Astrocyte of the hippocampus (primary cell): ENCODE results near the gene SIGLEC10.

Source experiments
- DNase-seq: peaks from one replicate; pipeline ENCODE4 v3.0.0; 2011; ENCODE audit warnings: low read depth, low spot score

SIGLEC10 gene

GRCh38 chr19:51396175-51396574, 21.3 kb downstream of the SIGLEC10 start:
- DNase-seq: no peak

DNA sequence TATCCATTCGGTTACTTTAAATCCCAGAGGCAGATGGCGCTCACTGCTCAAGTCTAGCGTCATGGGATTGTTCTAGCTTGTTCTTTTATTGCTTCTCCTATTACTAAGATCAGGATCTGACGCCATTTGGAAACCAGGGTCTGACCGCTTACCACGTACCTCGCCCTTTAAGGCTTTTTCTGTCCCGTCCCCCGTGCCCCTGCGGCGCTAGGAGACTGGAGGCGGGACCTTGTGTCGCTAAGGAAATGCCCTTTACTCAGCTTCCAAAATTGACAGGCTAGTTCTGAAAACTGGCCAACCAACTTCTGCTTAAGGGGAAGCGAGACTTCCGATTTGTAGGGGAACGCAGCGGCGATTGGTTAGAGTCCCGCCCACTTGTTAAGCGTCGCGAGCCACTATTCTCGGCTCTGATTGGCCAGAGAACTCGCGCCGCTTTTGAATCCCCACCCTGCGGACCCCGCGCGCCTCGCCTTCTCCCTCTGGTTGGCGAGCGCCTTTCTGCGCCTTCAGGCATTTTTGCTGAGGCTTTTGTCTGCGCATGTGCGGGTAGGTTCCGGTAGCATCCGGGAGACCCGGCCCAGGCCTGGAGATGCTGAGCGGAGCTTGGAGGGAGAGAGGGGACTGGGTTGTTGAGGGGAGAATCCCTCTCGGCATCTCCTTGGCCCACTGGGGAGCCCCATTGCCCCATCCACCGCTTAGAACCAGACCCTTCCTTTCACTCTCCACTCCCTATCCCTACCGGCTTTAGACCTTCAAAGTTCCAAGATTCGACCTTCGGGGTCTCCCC, 23.2 kb downstream of the SIGLEC10 start:
- peak; percentile 98 for DNase-seq

- no peak for DNase-seq
Measured at GRCh38 chr19:51392701-51393100, 24.7 kb downstream of the SIGLEC10 start.

DNA sequence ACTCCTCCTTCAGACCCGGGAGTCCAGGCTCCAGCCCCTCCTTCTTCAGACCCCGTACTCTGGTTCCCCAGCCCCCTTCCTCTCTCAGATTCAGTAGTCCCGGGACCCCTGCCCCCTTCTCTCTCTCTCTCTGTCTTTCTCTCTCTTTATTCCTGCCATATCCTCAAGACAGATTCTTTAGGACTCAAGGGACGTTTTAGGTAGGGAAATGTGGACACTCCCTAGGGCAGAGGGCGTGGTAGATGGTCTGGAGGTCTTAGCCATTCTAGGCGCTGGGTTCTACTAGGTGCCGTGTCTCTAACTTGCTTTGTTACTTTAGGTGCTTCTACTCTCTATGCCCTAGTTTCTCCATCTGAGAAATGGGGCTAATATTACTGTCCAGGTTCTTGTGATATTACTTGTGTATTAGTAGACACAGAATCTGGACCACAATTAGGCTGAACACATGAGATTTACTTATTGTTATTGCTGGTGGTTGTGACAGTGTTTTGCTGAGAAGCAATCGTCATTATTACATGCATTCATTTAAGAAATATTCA, 26.3 kb downstream of the SIGLEC10 start:
- DNase-seq: no peak

DNA sequence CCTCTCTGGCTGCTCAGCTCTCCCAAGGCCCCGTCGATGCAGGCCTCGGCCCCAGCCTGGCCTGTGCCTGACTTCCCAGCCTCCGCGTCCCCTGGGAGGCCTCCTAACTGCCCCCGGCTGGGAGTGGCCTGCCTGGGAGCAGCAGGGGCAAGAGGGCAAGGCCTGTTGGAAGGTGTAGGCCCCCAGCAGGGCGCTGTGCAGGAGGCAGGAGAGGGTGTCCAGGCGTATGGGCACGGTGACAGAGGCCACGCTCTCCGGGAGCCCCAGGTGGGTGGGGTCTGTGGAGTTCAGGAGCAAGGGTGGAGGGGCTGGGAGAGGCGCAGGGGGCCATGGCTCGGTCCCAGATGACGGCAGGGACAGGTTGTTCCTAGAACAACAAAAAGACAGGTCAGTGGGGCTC, 28.3 kb downstream of the SIGLEC10 start:
- DNase-seq: no peak

DNA sequence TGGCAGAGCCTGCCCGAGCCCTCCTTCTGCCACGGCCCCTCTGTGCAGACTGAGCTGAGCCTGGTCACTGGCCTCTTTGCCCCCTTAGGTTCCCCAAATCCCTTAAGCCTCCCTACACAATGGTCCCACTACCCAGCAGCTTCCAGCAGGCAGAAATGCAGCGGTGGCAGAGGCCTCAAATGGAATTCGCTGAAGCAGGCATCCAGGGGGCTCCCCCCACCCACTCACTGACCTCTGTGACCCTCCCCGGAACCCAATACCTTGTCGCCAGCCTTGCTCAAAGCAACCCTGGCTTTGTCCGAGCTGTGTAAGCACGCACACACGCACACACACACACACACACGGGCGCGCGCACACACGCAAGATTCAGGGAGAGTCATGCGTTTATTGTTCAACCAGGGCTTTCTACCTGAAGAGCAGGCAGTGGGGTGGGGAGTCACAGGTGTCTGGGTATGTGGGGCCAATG, 29.5 kb downstream of the SIGLEC10 start, which contains the start of gene LIM2:
Gene LIM2, minus strand, starts transcription at position 51 of the 466 bp plus-strand sequence. CDS start 531 bp downstream, outside the sequence.
- DNase-seq: no peak

DNA sequence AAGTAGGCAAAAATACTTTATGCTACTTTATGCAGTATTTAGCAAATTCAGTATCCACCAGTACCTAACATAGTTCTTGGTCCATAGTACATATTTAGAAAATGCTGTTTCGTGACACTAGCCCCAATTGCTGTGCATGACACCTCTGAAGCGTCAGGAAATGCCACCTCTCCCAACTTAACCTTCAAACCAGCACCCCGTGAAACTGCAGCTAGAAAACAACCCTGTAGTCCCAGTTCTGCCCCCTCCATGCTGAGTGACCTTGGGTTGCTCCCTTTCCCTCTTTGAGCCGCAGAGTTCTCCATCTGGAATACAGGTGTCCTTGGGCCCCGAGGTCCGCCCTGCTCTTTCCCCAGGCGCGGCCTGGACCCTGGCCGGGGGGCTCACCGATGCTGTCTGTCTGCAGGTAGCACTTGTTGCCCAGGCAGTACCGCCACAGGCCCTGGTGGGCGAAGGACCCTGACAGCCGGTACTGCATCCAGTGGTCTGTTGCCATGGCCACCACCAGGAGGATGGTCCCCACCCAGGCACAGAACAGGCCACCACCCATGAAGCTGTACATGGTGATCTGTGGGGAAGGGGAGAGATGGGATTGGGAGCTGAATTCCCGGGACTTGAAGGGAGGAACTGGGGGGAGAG, 30.4 kb downstream of the SIGLEC10 start:
- DNase-seq: no peak

- no peak for DNase-seq
Measured at GRCh38 chr19:51382004-51382403, 35.4 kb downstream of the SIGLEC10 start.

- no peak for DNase-seq
Measured at GRCh38 chr19:51380379-51380778, 37.1 kb downstream of the SIGLEC10 start.

GRCh38 chr19:51377422-51377821, 40.0 kb downstream of the SIGLEC10 start:
- DNase-seq: no peak

DNA sequence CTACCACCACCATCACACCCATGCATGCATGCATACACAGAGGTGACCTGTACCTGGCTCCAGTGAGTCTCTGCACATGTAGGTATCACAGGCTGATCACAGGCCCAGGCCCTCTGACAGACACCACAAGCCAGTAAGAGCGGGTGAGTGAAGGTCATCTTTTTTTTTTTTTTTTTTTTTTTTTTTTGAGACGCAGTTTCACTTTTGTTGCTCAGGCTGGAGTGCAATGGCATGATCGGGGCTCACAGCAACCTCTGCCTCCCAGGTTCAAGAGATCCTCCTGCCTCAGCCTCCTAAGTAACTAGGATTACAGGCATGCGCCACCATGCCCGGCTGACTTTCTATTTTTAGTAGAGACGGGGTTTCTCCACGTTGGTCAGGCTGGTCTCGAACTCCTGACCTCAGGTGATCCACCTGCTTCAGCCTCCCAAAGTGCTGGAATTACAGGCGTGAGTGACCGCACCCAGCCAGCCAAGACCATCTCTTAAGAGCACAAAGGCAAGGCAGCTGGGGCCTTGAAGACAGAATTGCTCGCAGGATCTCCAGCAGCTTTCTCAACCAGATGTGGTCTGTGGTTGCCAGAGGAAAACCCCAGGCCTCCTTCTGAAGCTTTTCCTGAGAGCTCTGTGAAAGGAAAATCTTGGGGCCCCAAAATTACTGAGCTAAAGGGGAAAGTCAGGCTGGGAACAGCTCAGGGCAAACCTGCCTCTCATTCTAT, 41.8 kb downstream of the SIGLEC10 start:
- DNase-seq: no peak

DNA sequence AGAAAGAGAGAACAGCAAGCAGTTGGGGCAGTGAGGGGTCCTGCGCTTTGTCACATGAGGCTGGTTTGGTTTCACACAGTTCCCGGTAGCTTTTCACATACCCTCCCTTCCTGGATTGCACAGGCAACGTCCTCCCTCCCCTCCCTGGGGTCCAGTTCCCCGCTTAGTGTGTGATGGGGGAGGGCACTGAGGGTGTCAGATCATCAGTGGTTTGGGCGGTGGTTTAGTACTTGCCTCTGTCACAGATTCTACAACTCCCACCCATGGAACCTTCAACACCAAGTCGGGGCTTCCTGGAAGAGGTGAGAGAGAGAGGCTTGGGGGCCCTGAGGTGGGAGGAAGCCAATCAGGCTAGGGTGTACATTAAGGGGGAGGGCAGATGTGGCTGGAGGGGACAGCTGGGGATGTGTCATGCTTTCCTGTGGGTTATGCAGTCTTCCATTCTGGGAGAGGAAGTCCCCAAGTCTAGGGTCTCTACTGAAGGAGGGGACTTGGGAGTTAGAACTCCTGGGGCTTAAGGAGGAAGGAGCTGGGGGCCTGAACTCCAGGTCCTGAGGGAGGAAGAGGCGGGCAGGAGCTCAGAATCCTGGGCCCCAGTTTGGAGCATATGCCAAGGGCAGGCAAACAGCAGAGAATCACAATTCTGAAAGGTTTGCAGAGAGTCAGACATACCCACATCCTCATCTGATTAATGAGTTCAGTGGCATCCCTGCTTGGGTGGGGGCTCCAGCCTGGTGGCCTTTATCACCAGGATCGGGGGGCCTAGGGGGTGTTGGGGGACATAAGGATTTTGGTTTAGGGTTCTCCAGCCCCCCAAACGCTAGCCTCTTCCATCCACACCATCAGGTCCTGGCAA, 44.6 kb downstream of the SIGLEC10 start, which contains the start of gene NKG7:
Gene NKG7, minus strand, starts transcription at position 6 of the 856 bp plus-strand sequence. CDS start 119 bp downstream, outside the sequence.
- DNase-seq: no peak

- DNase-seq: no peak
Measured at GRCh38 chr19:51372021-51372648, 45.3 kb downstream of the SIGLEC10 start.

DNA sequence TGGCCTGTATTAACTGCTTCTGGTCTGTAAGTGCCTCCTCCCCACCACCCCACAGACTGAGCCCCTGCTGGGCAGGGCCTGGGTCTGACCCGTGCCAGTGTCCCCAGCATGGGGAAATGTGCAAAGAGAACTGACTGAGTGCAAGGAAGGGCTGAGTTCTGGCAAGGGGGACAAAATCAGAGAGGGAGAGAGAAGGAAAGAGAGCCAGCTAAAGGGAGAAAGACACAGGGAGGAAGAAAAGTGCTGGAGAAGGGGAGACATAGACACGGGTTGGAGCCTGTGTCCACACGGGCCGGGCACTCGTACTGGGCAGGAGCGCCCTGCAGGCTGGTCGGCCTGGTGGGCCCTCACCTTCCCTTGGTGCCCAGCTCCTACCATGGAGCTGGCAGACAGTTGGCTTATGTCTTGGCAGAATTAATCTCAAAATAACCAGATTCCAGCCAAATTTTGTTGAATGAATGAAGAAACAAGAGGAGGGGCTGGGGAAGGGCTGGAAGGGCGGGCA, 46.2 kb downstream of the SIGLEC10 start:
- no peak for DNase-seq

- no peak for DNase-seq
Measured at GRCh38 chr19:51370230-51370629, 47.2 kb downstream of the SIGLEC10 start.

- no peak for DNase-seq
Measured at GRCh38 chr19:51368366-51369282, 48.8 kb downstream of the SIGLEC10 start, which contains the start of gene CLDND2. TSS of gene CLDND2 (minus strand) at chr19:51369003. CDS start at chr19:51368577, 426 bp downstream.

GRCh38 chr19:51367565-51368365, 49.7 kb downstream of the SIGLEC10 start:
- DNase-seq: peak; percentile 100

DNA sequence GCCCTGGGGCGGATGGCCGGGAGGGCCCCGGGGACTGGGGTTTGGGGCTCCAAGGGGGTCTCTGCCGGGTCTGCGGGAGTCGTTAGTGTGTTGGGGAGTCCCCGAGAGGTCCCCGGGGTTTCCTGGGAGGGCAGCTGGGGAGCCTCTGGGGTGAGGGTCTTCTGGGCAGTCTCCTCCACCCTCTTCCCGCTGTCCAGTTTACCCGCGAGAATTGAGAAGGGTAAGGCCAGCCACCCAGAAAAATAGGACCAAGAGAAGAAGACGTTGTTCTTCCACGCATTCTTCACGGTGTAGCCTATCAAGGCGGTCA, 50.2 kb downstream of the SIGLEC10 start:
- DNase-seq: no peak
